ENCODE data around the gene MFSD8.
"Not testable (repeated sequence)": the region's sequence is repeated elsewhere in the genome, so short reads cannot be mapped to it uniquely, and the experiment has no call there.

The MFSD8 gene

DNA sequence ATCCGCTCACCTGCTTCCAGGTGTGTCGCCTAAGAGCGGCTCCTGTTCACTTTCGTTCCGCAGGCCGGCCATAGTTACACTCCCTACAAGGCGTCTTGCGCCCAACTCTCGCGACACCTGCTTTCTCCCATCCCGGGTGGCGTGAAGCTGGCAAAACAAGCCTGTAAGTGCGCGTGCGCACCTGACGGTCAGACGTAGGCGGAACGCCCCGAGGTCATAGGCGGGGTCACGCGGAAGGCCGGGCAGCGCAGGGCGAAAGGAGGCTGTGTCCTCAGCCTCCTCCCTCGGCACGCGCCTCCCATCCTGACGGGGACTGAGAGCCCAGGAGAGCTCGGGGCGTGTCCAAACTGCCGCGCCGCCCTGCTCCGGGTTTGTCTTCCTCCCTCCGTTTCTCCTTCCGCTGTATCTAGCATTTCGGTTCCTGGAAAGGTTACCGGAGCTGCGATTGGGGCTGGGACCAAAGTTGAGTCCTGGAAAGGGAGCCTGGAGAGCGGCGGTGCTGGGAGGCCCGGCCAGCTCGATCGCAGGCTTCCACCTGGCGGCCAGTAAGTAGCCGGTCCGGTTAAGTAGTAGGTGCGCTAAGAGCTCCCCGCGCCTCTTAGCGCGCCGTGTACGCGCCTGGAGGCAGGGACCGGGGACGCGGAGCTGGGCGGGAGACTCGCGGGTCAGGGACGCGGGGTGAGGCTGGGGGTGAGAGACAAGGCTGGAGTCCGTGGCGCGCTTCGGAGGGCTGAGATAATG, at the start of gene MFSD8, which contains the start of gene ABHD18:
MFSD8 (minus strand) TSS at position 112 of the 741 bp plus-strand sequence; CDS start at position 72, 40 bp downstream.
ABHD18 (plus strand) TSS at position 345 of the 741 bp plus-strand sequence. CDS start 17,550 bp downstream, outside the sequence.
- peak; percentile 98 for DNase-seq (ENCODE audit: low read depth)

DNA sequence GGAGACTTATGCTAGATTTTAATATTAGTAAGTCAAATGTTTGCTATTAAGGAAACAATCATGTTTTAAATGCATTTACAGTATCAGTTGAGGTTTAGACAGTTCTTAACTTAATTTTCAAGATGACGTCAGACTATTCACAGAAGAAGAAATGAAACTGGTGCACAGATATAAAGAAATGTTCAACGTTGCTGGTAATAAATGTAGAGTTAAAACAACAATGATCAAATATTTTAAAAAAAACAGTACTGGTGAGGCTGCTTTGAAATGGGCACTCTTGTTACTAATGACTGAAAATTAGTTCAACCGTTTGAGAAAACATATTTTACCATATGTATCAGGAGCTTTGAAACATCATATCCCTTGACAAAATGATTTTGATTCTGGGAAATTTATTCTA, 44.5 kb upstream of the MFSD8 start:
- DNase-seq (ENCODE audit: low read depth): no peak

- no peak for DNase-seq (ENCODE audit: low read depth)
Measured at GRCh38 chr4:128006592-128006991, 41.6 kb upstream of the MFSD8 start.

- DNase-seq (ENCODE audit: low read depth): peak; percentile 7
Measured at GRCh38 chr4:127997534-127998388, 32.8 kb upstream of the MFSD8 start.

- DNase-seq (ENCODE audit: low read depth): not testable (repeated sequence)
Measured at GRCh38 chr4:127996521-127996920, 31.5 kb upstream of the MFSD8 start.

GRCh38 chr4:127995776-127996175, 30.8 kb upstream of the MFSD8 start:
- DNase-seq (ENCODE audit: low read depth): peak; percentile 32

- DNase-seq (ENCODE audit: low read depth): no peak
Measured at GRCh38 chr4:127993151-127993550, 28.2 kb upstream of the MFSD8 start.

- no peak for DNase-seq (ENCODE audit: low read depth)
Measured at GRCh38 chr4:127988638-127989037, 23.7 kb upstream of the MFSD8 start.

DNA sequence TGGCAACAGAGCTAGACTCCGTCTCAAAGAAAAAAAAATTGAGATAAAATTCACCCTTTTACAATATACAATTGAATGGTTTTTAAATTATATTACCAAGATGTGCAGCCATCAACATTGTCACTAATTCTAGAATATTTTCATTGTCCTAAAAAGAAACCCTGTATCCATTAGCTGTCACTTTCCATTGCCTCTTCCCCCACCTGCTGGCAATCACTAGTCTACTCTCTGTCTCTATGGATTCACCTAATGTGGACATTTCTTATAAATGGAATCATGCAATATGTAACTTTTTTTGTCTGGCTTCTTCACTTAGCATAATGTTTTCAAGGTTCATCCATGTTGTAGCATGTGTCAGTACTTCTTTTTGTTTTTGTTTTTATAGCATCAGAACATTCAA, 21.0 kb upstream of the MFSD8 start:
- DNase-seq (ENCODE audit: low read depth): no peak

- DNase-seq (ENCODE audit: low read depth): no peak
Measured at GRCh38 chr4:127982445-127982844, 17.5 kb upstream of the MFSD8 start.

DNA sequence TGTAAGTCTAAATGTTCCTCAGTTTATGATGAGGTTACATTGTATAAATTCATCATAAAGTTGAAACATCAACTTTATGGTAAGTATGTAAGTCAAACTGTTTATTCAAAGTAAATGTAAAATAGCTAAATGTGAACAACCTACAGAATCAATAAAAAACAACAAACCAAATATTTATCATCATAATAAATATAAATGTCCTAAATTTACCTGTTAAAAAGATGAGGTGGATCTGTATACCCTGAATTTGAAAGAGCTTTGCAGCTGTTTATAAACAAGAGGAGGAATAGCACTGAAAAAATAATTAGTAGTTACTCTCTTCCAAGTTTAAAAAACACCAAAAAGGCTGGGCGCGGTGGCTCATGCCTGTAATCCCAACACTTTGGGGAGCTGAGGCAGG, 14.0 kb upstream of the MFSD8 start:
- DNase-seq (ENCODE audit: low read depth): no peak

- no peak for DNase-seq (ENCODE audit: low read depth)
Measured at GRCh38 chr4:127975121-127975770, 10.3 kb upstream of the MFSD8 start.

DNA sequence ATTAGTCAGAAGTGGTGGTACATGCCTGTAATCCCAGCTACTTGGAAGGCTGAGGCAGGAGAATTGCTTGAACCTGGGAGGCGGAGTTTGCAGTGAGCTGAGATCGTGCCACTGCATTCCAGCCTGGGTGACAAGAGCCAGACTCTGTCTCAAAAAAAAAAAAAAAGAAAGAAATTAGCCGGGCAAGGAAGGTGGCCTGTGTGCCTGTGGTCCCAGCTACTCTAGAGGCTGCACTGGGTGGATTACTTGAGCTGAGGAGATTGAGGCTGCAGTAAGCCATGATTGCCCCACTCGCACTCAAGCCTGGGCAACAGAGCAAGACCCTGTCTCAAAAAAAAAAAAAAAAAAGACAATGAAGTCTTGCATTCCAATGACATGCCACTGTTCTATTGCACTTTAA, 6.0 kb upstream of the MFSD8 start:
- not testable (repeated sequence) for DNase-seq (ENCODE audit: low read depth)

GRCh38 chr4:127968586-127968985, 3.6 kb upstream of the MFSD8 start:
- DNase-seq (ENCODE audit: low read depth): no peak

DNA sequence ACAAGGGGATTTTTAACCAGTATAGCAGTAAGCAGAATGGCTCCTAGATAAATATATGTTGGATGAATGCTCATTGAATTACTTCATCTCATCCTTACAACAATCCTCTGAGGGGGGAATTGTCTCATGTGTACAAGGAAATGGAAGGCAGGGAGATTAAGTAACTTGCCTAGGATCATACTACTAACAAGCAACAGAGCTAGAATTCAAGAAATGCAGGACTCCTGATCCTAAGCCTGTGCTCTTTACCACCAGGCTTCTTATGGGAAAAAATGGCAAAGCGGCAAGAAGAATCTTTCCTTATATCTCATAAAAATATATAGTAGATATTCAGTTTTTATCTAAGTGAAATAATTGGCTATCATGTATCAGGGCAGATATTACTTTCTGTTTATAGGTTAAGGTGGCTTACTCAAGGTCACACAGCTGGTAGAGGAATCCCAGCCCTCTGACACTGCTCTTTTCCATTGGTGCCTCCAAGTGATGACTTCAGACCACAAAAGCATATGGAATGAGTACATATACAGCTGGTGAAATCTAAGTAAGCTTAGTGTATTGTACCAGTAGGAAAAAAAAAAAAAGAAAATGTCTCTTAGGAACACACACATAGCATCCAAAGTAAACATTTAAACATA, 2.3 kb upstream of the MFSD8 start:
- no peak for DNase-seq (ENCODE audit: low read depth)

DNA sequence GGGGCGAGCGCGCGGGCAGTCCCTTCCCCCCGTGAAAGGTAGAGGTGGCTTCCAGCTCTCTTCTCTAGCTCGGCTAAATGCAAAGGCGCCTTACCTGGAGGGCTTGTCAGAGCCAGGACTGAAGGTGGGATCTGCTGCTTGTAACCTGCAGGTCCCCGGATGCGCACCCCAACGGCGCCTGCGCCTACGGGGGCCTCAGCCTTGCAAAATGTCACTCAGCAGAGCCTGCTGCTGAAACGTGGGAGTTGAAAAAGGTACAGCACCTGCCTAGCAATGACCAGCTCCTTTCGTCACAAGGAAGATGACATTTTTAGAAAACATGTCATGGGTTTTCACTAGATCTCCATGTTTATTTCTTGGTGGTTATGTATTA, 816 bp upstream of the MFSD8 start:
- no peak for DNase-seq (ENCODE audit: low read depth)

- peak; percentile 13 for DNase-seq (ENCODE audit: low read depth)
Measured at GRCh38 chr4:127964426-127965061, 429 bp downstream of the MFSD8 start.

GRCh38 chr4:127963633-127964398, 1.2 kb downstream of the MFSD8 start:
- not testable (repeated sequence) for DNase-seq (ENCODE audit: low read depth)

DNA sequence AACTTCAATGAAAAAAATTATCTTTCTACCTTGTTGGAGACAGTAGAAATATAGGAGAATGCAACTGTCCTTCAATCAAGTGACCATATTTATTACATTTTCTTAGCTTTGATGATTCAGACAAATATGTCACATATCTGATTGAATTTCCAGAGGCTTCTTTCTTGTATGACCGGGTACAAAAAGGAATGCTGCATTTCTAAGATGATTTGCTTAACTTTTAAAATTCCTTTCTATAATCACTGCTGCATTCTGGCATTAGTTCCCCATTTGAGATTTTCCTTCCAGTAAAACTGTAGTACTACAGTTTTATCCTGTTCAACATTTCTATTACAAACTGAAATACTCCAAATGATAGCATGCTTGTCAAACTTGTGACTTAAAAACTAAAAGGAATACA, 5.2 kb downstream of the MFSD8 start:
- DNase-seq (ENCODE audit: low read depth): no peak

GRCh38 chr4:127957105-127957504, 7.9 kb downstream of the MFSD8 start:
- no peak for DNase-seq (ENCODE audit: low read depth)

DNA sequence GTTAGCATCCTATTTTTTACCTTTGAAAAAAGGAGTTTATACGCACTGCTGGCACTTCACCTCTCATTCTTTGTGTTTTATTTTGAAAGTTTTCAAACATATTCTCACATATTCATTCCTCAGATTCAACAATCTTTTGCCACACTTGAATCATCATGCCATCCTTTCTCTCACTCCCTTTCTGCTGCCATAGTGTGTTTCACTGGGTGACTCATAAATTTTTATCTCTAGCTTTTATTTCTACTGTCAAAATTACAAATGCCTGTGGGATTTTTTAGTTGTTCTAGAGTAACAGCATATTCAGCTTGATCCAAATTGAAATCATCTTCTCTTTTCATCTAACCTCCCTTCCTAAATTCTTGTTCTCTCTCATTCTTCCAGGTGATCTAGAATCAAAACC, 28.0 kb downstream of the MFSD8 start:
- DNase-seq (ENCODE audit: low read depth): peak; percentile 15

Measured in GM04504 (cell line).